Measurements from ENCODE around the gene SBNO2.
"Not testable (repeated sequence)": the region's sequence is repeated elsewhere in the genome, so short reads cannot be mapped to it uniquely, and the experiment has no call there.

Gene SBNO2

GRCh38 chr19:1121395-1121794 is 52.7 kb downstream of the SBNO2 start:
- no peak for TF ChIP-seq CTCF (IDR thresholded peaks at IDR 0.05; ENCODE audit: borderline replicate concordance, insufficient read depth, low read depth, low read length)
- H3K4me3 ChIP-seq (ENCODE audit: low read depth, low read length) = no peak overlapping the region

- no peak for TF ChIP-seq CTCF (IDR thresholded peaks at IDR 0.05; ENCODE audit: borderline replicate concordance, insufficient read depth, low read depth, low read length)
- H3K4me3 ChIP-seq (ENCODE audit: low read depth, low read length) = no peak overlapping the region
Observed at GRCh38 chr19:1119475-1120217, 54.4 kb downstream of the SBNO2 start.

GRCh38 chr19:1118999-1119398 is 55.1 kb downstream of the SBNO2 start:
- TF ChIP-seq CTCF (IDR thresholded peaks at IDR 0.05; ENCODE audit: borderline replicate concordance, insufficient read depth, low read depth, low read length) = no peak
- no peak overlapping the region for H3K4me3 ChIP-seq (ENCODE audit: low read depth, low read length)

- H3K4me3 ChIP-seq (ENCODE audit: low read depth, low read length) = no peak overlapping the region
- no peak for TF ChIP-seq CTCF (IDR thresholded peaks at IDR 0.05; ENCODE audit: borderline replicate concordance, insufficient read depth, low read depth, low read length)
Observed at GRCh38 chr19:1117654-1118053, 56.4 kb downstream of the SBNO2 start.

GRCh38 chr19:1116726-1117581 is 57.1 kb downstream of the SBNO2 start:
- TF ChIP-seq CTCF (IDR thresholded peaks at IDR 0.05; ENCODE audit: borderline replicate concordance, insufficient read depth, low read depth, low read length) = no peak
- H3K4me3 ChIP-seq (ENCODE audit: low read depth, low read length) = no peak overlapping the region

GRCh38 chr19:1115646-1116420 is 58.2 kb downstream of the SBNO2 start:
- TF ChIP-seq CTCF (IDR thresholded peaks at IDR 0.05; ENCODE audit: borderline replicate concordance, insufficient read depth, low read depth, low read length) = no peak
- H3K4me3 ChIP-seq (ENCODE audit: low read depth, low read length) = no peak overlapping the region

- H3K4me3 ChIP-seq (ENCODE audit: low read depth, low read length) = not testable (repeated sequence)
Observed at GRCh38 chr19:1114728-1115127, 59.3 kb downstream of the SBNO2 start.
